Measurements from ENCODE around the gene EWSR1.
"Not testable (repeated sequence)": the region's sequence is repeated elsewhere in the genome, so short reads cannot be mapped to it uniquely, and the experiment has no call there.

EWSR1 gene

DNA sequence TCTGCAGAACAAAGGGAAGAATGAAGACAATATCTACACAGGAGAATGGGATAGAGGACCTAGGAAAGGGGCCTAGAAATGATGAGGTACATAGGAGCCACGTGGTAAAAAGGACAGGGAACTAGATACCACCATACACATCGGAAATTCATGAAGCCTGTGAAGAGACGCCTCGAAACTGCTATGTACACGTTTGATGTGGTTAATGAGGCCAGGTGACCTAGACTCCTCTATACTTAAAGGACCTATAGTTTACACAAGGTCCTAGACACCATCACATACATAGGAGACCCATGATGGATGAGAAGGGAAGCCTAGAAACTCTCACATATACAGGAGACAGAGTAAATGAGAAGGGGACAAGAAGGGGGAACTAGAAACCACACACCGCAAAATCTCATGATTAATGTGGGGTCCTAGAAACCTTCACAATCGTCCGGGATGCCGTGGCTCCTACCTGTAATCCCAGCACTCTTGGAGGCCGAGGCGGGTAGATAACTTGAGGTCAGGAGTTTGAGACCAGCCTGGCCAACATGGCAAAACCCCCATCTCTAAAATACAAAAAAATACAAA, 24.1 kb upstream of the EWSR1 start:
- Histone ChIP-seq H3K9ac (no peak overlapping the region), H4K20me1 (ENCODE audit: insufficient read depth) (no peaks in the 10 kb centered on the region), H3K79me2 (ENCODE audit: insufficient read depth, low read depth) (no peaks in the 10 kb centered on the region), H3K36me3 (ENCODE audit: insufficient read depth) (no peaks in the 10 kb centered on the region), H3K4me1 (ENCODE audit: low read depth, poor library complexity, severe bottlenecking) (peaks cover 4% of the 10 kb centered on the region), H2AFZ (ENCODE audit: low read depth) (no peak overlapping the region), H3K27me3 (ENCODE audit: insufficient read depth, low read depth) (no peaks in the 10 kb centered on the region), H3K4me3 (IDR thresholded peaks at IDR 0.05; ENCODE audit: insufficient read depth, low read depth, low read length) (no peak overlapping the region), H3K27ac (no peak overlapping the region), H3K4me2 (no peak overlapping the region)
- TF ChIP-seq CTCF (conservative IDR thresholded peaks at IDR 0.05; ENCODE audit: low read depth, low read length), result no peak

- Histone ChIP-seq H3K4me3 (IDR thresholded peaks at IDR 0.05; ENCODE audit: insufficient read depth, low read depth, low read length) (no peak overlapping the region), H2AFZ (ENCODE audit: low read depth) (no peak overlapping the region; the same call in 1 of the 2 replicates), H3K79me2 (ENCODE audit: insufficient read depth, low read depth) (no peaks in the 10 kb centered on the region), H3K36me3 (ENCODE audit: insufficient read depth) (no peaks in the 10 kb centered on the region), H3K4me1 (ENCODE audit: low read depth, poor library complexity, severe bottlenecking) (peaks cover 4% of the 10 kb centered on the region), H3K4me2 (no peak overlapping the region), H4K20me1 (ENCODE audit: insufficient read depth) (no peaks in the 10 kb centered on the region), H3K27me3 (ENCODE audit: insufficient read depth, low read depth) (no peaks in the 10 kb centered on the region), H3K27ac (no peak overlapping the region), H3K9ac (no peak overlapping the region)
- no peak for TF ChIP-seq CTCF (conservative IDR thresholded peaks at IDR 0.05; ENCODE audit: low read depth, low read length)
Measured at GRCh38 chr22:29244785-29245625, 23.1 kb upstream of the EWSR1 start.

- no peak overlapping the region for H3K27ac ChIP-seq
- TF ChIP-seq CTCF (conservative IDR thresholded peaks at IDR 0.05; ENCODE audit: low read depth, low read length), result peak; percentile 97
- no peaks in the 10 kb centered on the region for H3K36me3 ChIP-seq (ENCODE audit: insufficient read depth)
- H2AFZ ChIP-seq (ENCODE audit: low read depth), result no peak overlapping the region; the same call in 1 of the 2 replicates
- H3K27me3 ChIP-seq (ENCODE audit: insufficient read depth, low read depth), result no peaks in the 10 kb centered on the region
- H3K4me3 ChIP-seq (IDR thresholded peaks at IDR 0.05; ENCODE audit: insufficient read depth, low read depth, low read length), result no peak overlapping the region
- H4K20me1 ChIP-seq (ENCODE audit: insufficient read depth), result no peaks in the 10 kb centered on the region
- no peak overlapping the region for H3K4me2 ChIP-seq
- H3K4me1 ChIP-seq (ENCODE audit: low read depth, poor library complexity, severe bottlenecking), result peaks cover 4% of the 10 kb centered on the region
- no peak overlapping the region for H3K9ac ChIP-seq
- H3K79me2 ChIP-seq (ENCODE audit: insufficient read depth, low read depth), result no peaks in the 10 kb centered on the region
Measured at GRCh38 chr22:29245626-29246385, 22.3 kb upstream of the EWSR1 start.

- H3K4me2 ChIP-seq, H3K27ac ChIP-seq, H3K9ac ChIP-seq: not testable (repeated sequence)
Measured at GRCh38 chr22:29247891-29248290, 20.2 kb upstream of the EWSR1 start.

More at GRCh38 chr22:29247891-29248290, 20.2 kb upstream of the EWSR1 start:
- not testable (repeated sequence) for H2AFZ ChIP-seq (ENCODE audit: low read depth); H3K27me3 ChIP-seq (ENCODE audit: insufficient read depth, low read depth); H3K4me3 ChIP-seq (IDR thresholded peaks at IDR 0.05; ENCODE audit: insufficient read depth, low read depth, low read length); H3K36me3 ChIP-seq (ENCODE audit: insufficient read depth); H4K20me1 ChIP-seq (ENCODE audit: insufficient read depth); H3K79me2 ChIP-seq (ENCODE audit: insufficient read depth, low read depth); H3K4me1 ChIP-seq (ENCODE audit: low read depth, poor library complexity, severe bottlenecking)

Data from KMS-11 (cell line).